ENCODE data around the gene E2F2.
"Not testable (repeated sequence)": the region's sequence is repeated elsewhere in the genome, so short reads cannot be mapped to it uniquely, and the experiment has no call there.

The E2F2 gene

GRCh38 chr1:23505851-23506250, 25.2 kb downstream of the E2F2 start:
- TF ChIP-seq, protein P1, sequence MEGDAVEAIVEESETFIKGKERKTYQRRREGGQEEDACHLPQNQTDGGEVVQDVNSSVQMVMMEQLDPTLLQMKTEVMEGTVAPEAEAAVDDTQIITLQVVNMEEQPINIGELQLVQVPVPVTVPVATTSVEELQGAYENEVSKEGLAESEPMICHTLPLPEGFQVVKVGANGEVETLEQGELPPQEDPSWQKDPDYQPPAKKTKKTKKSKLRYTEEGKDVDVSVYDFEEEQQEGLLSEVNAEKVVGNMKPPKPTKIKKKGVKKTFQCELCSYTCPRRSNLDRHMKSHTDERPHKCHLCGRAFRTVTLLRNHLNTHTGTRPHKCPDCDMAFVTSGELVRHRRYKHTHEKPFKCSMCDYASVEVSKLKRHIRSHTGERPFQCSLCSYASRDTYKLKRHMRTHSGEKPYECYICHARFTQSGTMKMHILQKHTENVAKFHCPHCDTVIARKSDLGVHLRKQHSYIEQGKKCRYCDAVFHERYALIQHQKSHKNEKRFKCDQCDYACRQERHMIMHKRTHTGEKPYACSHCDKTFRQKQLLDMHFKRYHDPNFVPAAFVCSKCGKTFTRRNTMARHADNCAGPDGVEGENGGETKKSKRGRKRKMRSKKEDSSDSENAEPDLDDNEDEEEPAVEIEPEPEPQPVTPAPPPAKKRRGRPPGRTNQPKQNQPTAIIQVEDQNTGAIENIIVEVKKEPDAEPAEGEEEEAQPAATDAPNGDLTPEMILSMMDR (IDR thresholded peaks at IDR 0.05) = no peak
- no peaks in the 10 kb centered on the region for H3K4me1 ChIP-seq
- H2AFZ ChIP-seq = no peak overlapping the region
- no peaks in the 10 kb centered on the region for H3K79me2 ChIP-seq
- no peak overlapping the region for H3K4me2 ChIP-seq (ENCODE audit: low read length)
- H3K9me3 ChIP-seq (ENCODE audit: control insufficient read depth, low read length) = no peaks in the 10 kb centered on the region
- no peak overlapping the region for H3K4me3 ChIP-seq (ENCODE audit: low read depth, low read length)
- no peaks in the 10 kb centered on the region for H3K36me3 ChIP-seq (ENCODE audit: control insufficient read depth, insufficient read depth, low read length)
- no peaks in the 10 kb centered on the region for H3K27me3 ChIP-seq (ENCODE audit: control insufficient read depth, insufficient read depth, low read length)
- H3K9ac ChIP-seq = no peak overlapping the region
- no peak overlapping the region for H3K27ac ChIP-seq

- not testable (repeated sequence) for H3K4me3 ChIP-seq (ENCODE audit: low read depth, low read length); H3K9me3 ChIP-seq (ENCODE audit: control insufficient read depth, low read length); H3K27me3 ChIP-seq (ENCODE audit: control insufficient read depth, insufficient read depth, low read length); H3K4me1 ChIP-seq; H2AFZ ChIP-seq; H3K79me2 ChIP-seq; H3K4me2 ChIP-seq (ENCODE audit: low read length); H3K9ac ChIP-seq; H3K27ac ChIP-seq; H3K36me3 ChIP-seq (ENCODE audit: control insufficient read depth, insufficient read depth, low read length)
Observed at GRCh38 chr1:23504156-23504555, 26.9 kb downstream of the E2F2 start.

DNA sequence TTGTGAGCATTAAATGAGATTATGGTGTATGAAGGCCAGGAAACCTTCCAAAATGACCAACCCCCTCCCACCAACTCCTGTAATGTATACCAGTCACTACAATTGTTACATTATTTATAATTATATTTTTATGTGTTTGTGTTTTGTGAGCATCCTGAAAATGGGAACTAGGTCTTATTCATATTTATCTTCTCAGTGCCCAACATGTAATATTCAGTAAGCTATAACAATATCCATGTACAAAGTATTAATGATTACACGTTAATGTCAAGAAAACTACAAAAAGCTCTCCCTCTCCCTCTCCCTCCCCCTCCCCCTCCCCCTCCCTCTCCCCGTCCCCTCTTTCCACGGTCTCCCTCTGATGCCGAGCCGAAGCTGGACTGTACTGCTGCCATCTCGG, 28.1 kb downstream of the E2F2 start:
- TF ChIP-seq, protein P1 (IDR thresholded peaks at IDR 0.05) = no peak
- Histone ChIP-seq H3K27ac (no peak overlapping the region), H3K4me1 (no peaks in the 10 kb centered on the region), H3K4me2 (ENCODE audit: low read length) (no peak overlapping the region), H3K4me3 (ENCODE audit: low read depth, low read length) (no peak overlapping the region), H2AFZ (no peak overlapping the region), H3K9ac (no peak overlapping the region), H3K36me3 (ENCODE audit: control insufficient read depth, insufficient read depth, low read length) (no peaks in the 10 kb centered on the region), H3K9me3 (ENCODE audit: control insufficient read depth, low read length) (no peaks in the 10 kb centered on the region), H3K79me2 (no peaks in the 10 kb centered on the region), H3K27me3 (ENCODE audit: control insufficient read depth, insufficient read depth, low read length) (no peaks in the 10 kb centered on the region)

GRCh38 chr1:23500466-23500865, 30.6 kb downstream of the E2F2 start:
- H3K36me3 ChIP-seq (ENCODE audit: control insufficient read depth, insufficient read depth, low read length) = no peaks in the 10 kb centered on the region
- H3K27ac ChIP-seq = no peak overlapping the region
- no peak overlapping the region for H3K4me3 ChIP-seq (ENCODE audit: low read depth, low read length)
- H2AFZ ChIP-seq = no peak overlapping the region
- H3K9me3 ChIP-seq (ENCODE audit: control insufficient read depth, low read length) = no peaks in the 10 kb centered on the region
- H3K27me3 ChIP-seq (ENCODE audit: control insufficient read depth, insufficient read depth, low read length) = no peaks in the 10 kb centered on the region
- no peaks in the 10 kb centered on the region for H3K4me1 ChIP-seq
- no peak overlapping the region for H3K9ac ChIP-seq
- H3K79me2 ChIP-seq = no peaks in the 10 kb centered on the region
- no peak overlapping the region for H3K4me2 ChIP-seq (ENCODE audit: low read length)
- TF ChIP-seq, protein P1 (IDR thresholded peaks at IDR 0.05) = no peak

GRCh38 chr1:23497777-23498439, 33.1 kb downstream of the E2F2 start:
- Histone ChIP-seq H2AFZ (no peak overlapping the region), H3K4me1 (no peaks in the 10 kb centered on the region), H3K9ac (no peak overlapping the region), H3K36me3 (ENCODE audit: control insufficient read depth, insufficient read depth, low read length) (no peaks in the 10 kb centered on the region), H3K27me3 (ENCODE audit: control insufficient read depth, insufficient read depth, low read length) (no peaks in the 10 kb centered on the region), H3K4me3 (ENCODE audit: low read depth, low read length) (no peak overlapping the region), H3K79me2 (no peaks in the 10 kb centered on the region), H3K9me3 (ENCODE audit: control insufficient read depth, low read length) (no peaks in the 10 kb centered on the region), H3K4me2 (ENCODE audit: low read length) (no peak overlapping the region), H3K27ac (no peak overlapping the region)
- TF ChIP-seq, protein P1 (IDR thresholded peaks at IDR 0.05) = no peak
